IPS DF 4.7 (cell line): Measurements from ENCODE around the gene MIA2.
"Not testable (repeated sequence)": the region's sequence is repeated elsewhere in the genome, so short reads cannot be mapped to it uniquely, and the experiment has no call there.

Experiments used
- DNase-seq: peaks from one replicate; pipeline ENCODE4 v3.0.0-alpha.2; 2013; ENCODE audit warnings: low spot score; ENCODE audit errors: extremely low read depth

The MIA2 gene

DNA sequence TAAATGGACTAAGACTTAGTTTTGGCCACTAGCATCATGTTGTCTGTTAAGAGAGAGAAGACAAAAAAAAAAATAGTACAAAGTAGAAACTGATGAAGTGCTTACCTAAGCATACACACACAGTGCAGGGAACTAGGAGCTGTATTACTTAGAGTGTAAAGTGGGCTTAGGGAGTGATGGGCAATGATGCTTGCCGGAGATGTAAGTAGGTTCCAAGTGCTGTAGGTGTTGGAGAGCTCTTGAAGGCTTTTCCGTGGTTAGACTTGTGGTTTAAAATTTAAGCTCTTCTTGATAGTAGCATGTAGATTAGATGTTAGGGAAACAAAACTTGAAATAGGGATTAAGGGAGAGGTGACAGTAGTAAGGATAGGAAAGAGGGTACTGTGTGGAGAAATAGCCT is 34.7 kb downstream of the MIA2 start:
- no peak for DNase-seq

GRCh38 chr14:39272918-39273317 is 39.2 kb downstream of the MIA2 start:
- no peak for DNase-seq

- DNase-seq = no peak
These were observed 41.7 kb downstream of the MIA2 start for GRCh38 chr14:39275395-39275794.

DNA sequence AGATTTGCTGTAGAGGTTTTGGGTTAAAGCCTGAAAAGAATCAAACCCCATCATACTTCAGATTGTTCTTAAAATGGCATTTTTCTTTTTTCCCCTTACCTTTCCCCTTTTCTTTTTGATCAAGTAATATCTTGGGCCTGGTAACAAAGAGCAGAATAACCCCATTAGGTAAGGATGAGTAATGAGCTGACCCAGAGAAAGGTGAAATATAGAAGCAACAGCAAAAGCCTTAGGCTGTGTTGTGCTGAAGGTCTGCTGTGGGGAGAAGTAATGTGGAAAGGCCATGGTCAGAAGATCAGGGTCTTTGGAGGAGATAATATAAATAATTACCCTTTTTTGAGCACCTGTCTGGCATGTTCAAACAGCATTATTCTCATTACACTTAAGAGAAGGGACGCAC is 42.3 kb downstream of the MIA2 start:
- no peak for DNase-seq

- DNase-seq = no peak
These were observed 42.9 kb downstream of the MIA2 start for GRCh38 chr14:39276579-39277114.

- DNase-seq = no peak
These were observed 45.8 kb downstream of the MIA2 start for GRCh38 chr14:39279515-39279914.

DNA sequence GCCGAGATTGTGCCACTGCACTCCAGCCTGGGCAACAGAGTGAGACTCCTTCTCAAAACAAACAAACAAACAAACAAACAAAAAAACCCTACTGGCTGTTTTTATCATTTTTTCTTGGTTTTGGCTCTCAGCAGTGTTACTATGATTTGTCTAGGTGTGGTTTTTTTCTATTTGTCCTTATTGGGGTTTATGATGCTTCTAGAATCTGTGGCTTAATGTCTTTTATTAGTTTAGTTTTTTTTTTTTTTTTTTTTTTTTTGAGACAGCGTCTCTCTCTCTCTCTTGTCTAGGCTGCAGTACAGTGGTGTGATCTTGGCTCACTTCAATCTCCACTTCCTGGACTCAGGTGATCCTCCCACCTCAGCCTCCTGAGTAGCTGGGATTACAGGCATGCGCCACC is 47.0 kb downstream of the MIA2 start:
- DNase-seq = not testable (repeated sequence)

- no peak for DNase-seq
These were observed 55.8 kb downstream of the MIA2 start for GRCh38 chr14:39289523-39289922.

DNA sequence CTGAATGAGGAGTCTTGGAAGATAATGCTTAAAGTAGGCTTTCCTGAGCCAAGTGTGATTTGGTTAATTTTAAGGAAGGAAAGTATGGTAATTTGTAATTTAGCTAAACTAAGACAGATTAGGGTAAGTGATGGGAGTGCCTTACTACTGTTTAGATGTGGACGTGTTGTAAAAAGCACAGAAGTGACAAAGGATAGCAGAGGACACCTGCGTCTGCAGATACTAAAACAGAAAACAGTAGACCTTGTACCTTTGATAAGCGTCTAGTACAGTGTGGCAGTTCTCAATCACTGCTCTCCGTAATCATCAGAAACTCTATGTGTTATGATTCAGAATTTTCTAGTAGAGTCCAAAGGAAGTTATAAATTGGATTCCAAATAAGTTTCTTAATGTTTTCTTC is 58.0 kb downstream of the MIA2 start:
- DNase-seq = no peak

GRCh38 chr14:39293629-39294028 is 59.9 kb downstream of the MIA2 start:
- no peak for DNase-seq

DNA sequence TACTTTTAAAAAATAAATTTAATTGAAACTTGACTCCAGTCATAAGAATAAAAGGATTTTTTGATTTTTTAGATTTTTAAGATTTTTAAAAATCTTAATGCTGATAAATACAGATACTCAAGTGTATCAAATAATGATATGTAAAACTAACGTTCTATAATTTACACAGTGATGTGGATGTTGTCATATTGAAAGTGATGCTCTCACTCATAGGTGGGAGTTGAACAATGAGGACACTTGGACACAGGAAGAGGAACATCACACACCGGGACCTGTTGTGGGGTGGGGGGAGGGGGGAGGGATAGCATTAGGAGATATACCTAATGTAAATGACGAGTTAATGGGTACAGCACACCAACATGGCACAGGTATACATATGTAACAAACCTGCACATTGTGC is 66.7 kb downstream of the MIA2 start:
- not testable (repeated sequence) for DNase-seq

DNA sequence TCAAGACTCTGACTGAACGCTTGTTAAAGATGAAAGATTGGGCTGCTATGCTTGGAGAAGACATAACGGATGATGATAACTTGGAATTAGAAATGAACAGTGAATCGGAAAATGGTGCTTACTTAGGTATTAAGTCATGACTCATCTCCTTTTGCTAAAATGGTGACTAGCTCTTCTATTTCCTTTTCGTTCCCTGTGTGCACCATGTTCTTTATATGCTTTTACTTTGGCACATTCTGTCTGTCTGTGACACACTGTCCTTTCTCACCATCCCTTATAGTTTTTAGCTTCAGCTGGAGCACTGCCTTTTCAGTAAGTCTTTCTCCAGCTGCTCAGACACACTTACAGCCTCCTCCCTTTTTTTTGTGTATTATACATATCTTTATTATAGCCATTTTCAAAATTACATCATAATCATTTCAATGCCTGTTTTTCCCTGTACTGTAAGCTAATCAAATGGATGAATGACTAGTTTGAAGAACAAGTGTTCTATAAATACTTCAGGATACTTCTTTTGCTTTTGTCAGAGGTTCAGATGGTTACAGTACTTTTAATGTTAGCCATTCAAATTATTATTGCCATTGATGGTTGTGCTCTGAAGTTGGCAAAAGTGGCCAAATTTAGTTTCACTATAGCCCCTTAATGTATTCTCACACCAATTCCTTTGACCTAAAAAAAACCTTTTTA is 68.6 kb downstream of the MIA2 start:
- DNase-seq = no peak

- DNase-seq = no peak
These were observed 69.4 kb downstream of the MIA2 start for GRCh38 chr14:39303115-39303514.

- no peak for DNase-seq
These were observed 74.1 kb downstream of the MIA2 start for GRCh38 chr14:39307815-39308214.

GRCh38 chr14:39310051-39310450 is 76.3 kb downstream of the MIA2 start:
- DNase-seq = no peak

DNA sequence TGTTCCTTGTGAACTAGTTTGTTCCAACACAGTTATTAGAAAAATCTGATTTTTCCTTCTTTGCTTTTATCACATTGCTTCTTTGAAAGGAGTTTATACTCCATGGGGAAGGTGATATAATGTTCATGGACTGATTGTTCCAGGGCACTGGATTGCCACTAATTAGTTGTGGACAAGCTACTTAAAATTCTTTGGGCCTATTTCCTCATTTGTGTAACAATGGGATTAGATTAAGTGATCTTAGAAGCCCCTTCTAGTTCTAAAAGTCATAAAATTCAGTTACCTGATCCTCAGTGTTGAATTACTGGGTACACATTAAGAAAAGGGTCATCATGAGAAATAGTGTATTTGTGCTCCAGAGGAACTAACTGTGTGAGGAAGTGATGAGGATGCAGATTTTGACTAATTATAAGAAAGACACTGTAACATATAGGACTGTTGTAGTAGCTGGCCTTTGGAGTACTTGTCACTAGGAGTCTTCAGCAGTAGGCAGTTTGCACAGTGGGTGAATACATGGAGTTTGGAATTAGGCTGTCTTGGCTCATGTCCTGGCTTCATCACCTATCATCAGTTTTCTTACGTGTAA is 82.2 kb downstream of the MIA2 start:
- no peak for DNase-seq

DNA sequence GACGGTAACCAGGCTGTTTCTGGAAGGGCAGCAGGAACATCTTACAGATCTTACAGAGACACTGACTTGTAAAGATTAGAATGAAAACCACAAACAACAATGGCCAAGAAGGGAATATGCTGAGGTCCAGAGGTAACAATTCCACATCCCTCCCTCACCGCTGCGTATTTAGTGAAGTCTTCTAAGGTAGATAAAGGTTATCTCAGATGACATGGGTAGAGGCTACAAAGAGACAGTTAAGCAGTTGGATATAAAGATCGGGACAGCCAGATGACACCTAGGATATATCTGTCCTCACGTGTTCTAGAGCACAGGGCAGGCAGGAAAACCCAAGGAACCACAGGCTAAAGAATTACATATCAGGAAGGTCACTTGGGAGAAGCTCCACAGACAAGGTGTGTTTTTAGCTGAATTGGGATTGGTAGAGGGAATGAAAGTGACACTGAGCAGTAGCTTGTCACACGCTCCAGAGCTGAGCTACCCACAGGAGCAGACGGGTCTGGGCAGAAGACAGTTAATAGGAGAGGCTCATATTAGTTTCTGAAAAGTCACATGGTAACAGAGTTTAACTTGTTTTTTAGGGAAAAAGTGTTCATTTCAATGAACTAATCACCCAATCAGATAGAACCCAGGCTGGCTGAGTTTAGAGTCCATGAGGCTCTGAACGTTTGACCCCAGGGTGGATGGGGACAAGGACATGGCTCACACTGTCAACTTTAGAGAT is 83.3 kb downstream of the MIA2 start:
- DNase-seq = no peak

GRCh38 chr14:39318574-39318973 is 84.9 kb downstream of the MIA2 start:
- DNase-seq = no peak

- no peak for DNase-seq
These were observed 85.7 kb downstream of the MIA2 start for GRCh38 chr14:39319381-39319780.

DNA sequence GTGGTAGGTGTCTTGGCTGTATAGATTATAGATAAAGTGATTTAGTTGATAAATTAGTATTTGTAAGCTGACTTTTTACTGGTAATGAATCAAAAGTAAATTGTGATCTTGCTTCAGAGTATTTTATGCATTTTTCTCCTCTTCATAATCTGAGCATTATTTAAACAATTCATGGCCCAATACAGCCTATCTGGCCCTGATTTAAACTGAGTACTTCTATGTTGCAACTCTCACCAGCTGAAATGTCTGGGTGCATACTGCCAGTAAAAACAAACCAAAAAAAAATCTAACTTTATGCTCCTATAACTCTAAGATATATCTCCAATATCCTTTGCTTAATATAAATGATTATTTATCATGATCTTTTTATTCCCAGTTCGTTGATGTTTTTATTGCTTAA is 86.6 kb downstream of the MIA2 start:
- no peak for DNase-seq

- no peak for DNase-seq
These were observed 89.1 kb downstream of the MIA2 start for GRCh38 chr14:39322807-39323206.

DNA sequence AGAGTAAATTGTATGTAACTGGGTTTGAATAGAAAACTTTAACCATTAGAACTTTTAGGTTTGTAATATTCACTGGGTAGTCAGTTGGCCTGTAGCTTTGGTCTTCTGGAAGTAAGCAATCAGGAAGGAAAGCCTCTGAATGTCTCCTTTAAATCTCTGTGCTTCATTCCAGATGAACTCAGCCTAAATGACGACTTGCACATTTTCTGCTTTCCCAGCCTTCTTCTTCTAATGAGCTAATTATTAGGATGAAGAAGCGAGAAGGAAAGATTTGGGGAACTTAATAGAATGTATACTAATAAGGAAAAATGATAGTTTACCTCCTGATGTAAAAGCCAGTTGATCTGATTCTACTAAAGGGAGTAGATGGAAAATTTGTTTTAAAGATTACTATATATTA is 90.4 kb downstream of the MIA2 start:
- DNase-seq = no peak

GRCh38 chr14:39339003-39339402 is 105.3 kb downstream of the MIA2 start:
- DNase-seq = no peak
